Sigmoid colon (tissue), 7 donors: Measurements from ENCODE around the gene HORMAD2. TPM values are rescaled to one million over a fixed set of nuclear protein-coding genes. Genes with fewer than 3 reads are reported as not detected.

Source experiments
- DNase-seq: peaks from one replicate; pipeline ENCODE4 v3.0.0-alpha.2; 2019
- H3K27ac ChIP-seq, 4 donors: fragments of 200-600 bp; sonication (generic); one replicate each; pipeline ENCODE4 v1.5.1; 2016 to 2019; ENCODE audit warnings: mild to moderate bottlenecking in 1 of 4
- H3K27me3 ChIP-seq, 3 donors: fragments of 200-600 bp; sonication (generic); one replicate each; pipeline ENCODE4 v1.5.1; 2019; ENCODE audit warnings: mild to moderate bottlenecking in 1 of 3
- H3K36me3 ChIP-seq, 4 donors: fragments of 200-600 bp; sonication (generic); one replicate each; pipeline ENCODE4 v1.5.1; 2016 to 2019
- H3K4me1 ChIP-seq, 4 donors: fragments of 200-600 bp; sonication (generic); one replicate each; pipeline ENCODE4 v1.5.1; 2017 to 2019
- H3K4me3 ChIP-seq, 4 donors: fragments of 200-600 bp; sonication (generic); one replicate each; pipeline ENCODE4 v1.5.1; 2017 to 2019; ENCODE audit warnings: mild to moderate bottlenecking in 2 of 4, moderate library complexity in 1 of 4
- H3K9me3 ChIP-seq, 4 donors: fragments of 200-600 bp in 3 of 4; sonication (generic) in 3 of 4; one replicate each; pipeline versions ENCODE4 v1.5.1 to v1.6.1; 2013 to 2019
- EP300 ChIP-seq, 4 donors: sonication (generic); formaldehyde crosslinking; IDR thresholded peaks; one replicate each; pipeline ENCODE4 v1.6.1; 2017; ENCODE audit warnings: antibody characterized with exemption in 4 of 4
- POLR2A ChIP-seq, 2 donors: fragments of 450-650 bp; IDR thresholded peaks; one replicate each; pipeline ENCODE4 v1.6.1; 2016; ENCODE audit warnings: antibody characterized with exemption in 2 of 2, mild to moderate bottlenecking in 2 of 2, moderate library complexity in 2 of 2
- POLR2AphosphoS5 ChIP-seq, 4 donors: sonication (generic); formaldehyde crosslinking; IDR thresholded peaks; one replicate each; pipeline ENCODE4 v1.6.1; 2017; ENCODE audit warnings: antibody characterized with exemption in 4 of 4
- WGBS, 2 donors: extraction: QIAGEN DNeasy Blood & Tissue Kit; methylation state at CpG; one replicate each; pipeline ENCODE4 v1.1.7; 2013; 5-methylcytosine and 5-hydroxymethylcytosine counted together
- intact Hi-C: fragments of 100-400 bp; cut with DNase I; formaldehyde crosslinking; loops from one replicate; pipeline ENCODE4 v1.15.1; 2023
- polyA plus RNA-seq, 3 donors: library from polyadenylated mRNA; stranded (reverse); fragments of 200-250 nt; gene quantifications; one replicate each; pipeline ENCODE4 v1.2.3, GENCODE V29; 2013
- total RNA-seq, 4 donors: library from RNA; depleted of rRNA; stranded (reverse); fragments of >200 nt; gene quantifications; one replicate each; pipeline ENCODE4 v1.1.0, GENCODE V29; 2016
- TF ChIP-seq, protein P1 (sequence below), 4 experiments: fragments of 450-650 bp in 3 of 4; fragments of 200-600 bp in 1 of 4; IDR thresholded peaks; one replicate each; pipeline ENCODE4 v1.5.1; 2016 to 2019; ENCODE audit warnings: antibody characterized with exemption in 4 of 4, mild to moderate bottlenecking in 3 of 4, moderate library complexity in 2 of 4
- donor health status: healthy with polysubstance abuse.
- donor health status: Bipolar disorder and iron deficiency.
- donor health status: healthy.

The HORMAD2 gene
- total and polyA plus RNA-seq, 7 donors, result not detected

DNA sequence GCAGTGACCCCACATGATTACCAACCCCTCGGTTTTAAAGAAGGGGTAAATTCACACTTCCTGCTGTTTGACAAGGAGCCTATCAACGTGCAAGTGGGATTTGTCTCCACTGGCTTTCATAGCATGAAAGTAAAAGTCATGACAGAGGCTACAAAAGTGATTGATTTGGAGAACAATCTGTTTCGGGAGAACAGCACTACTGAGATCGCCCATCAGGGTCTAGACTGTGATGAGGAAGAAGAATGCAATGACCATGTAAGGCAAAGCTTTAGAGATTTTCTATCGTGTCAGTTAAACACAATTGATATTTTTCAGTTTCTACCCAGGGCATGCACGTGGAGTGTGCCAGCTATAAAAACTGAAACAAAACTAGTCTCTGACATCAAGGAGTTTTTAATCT, 41.7 kb downstream of the HORMAD2 start:
- no peak overlapping the region for H3K4me3 ChIP-seq
- no peaks in the 10 kb centered on the region for H3K36me3 ChIP-seq
- H3K9me3 ChIP-seq, result no peaks in the 10 kb centered on the region
- TF ChIP-seq EP300 (IDR thresholded peaks at IDR 0.05) (no peak), POLR2A (IDR thresholded peaks at IDR 0.05) (no peak)
- TF ChIP-seq, protein P1, sequence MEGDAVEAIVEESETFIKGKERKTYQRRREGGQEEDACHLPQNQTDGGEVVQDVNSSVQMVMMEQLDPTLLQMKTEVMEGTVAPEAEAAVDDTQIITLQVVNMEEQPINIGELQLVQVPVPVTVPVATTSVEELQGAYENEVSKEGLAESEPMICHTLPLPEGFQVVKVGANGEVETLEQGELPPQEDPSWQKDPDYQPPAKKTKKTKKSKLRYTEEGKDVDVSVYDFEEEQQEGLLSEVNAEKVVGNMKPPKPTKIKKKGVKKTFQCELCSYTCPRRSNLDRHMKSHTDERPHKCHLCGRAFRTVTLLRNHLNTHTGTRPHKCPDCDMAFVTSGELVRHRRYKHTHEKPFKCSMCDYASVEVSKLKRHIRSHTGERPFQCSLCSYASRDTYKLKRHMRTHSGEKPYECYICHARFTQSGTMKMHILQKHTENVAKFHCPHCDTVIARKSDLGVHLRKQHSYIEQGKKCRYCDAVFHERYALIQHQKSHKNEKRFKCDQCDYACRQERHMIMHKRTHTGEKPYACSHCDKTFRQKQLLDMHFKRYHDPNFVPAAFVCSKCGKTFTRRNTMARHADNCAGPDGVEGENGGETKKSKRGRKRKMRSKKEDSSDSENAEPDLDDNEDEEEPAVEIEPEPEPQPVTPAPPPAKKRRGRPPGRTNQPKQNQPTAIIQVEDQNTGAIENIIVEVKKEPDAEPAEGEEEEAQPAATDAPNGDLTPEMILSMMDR (IDR thresholded peaks at IDR 0.05), result no peak
- no peak overlapping the region for H3K27ac ChIP-seq
- H3K27me3 ChIP-seq, result peaks cover 0 to 4% (median 0%) of the 10 kb centered on the region in 3 donors
- DNase-seq, result no peak
- no peaks in the 10 kb centered on the region for H3K4me1 ChIP-seq
- WGBS, 2 donors, result 48 to 52% methylated on average over 6 of the region's 6 CpGs
- intact Hi-C loops, result no loop called here

DNA sequence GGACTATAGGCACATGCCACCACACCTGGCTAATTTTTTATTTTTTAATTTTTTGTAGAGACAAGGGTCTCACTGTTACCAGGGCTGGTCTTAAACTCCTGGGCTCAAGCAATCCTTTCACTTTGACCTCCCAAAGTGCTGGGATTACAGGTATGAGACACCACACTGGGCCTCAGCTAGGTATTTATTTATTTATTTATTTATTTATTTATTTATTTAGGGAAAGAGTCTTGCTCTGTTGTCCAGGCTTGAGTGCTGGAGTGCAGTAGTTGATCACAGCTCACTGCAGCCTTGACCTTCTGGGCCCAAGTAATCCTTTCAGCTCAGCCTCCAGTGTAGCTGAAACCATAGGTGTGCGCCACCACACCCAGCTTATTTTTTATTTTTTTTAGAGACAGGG, 43.2 kb downstream of the HORMAD2 start:
- no peaks in the 10 kb centered on the region for H3K9me3 ChIP-seq
- intact Hi-C loops, result no loop called here
- DNase-seq, result no peak

DNA sequence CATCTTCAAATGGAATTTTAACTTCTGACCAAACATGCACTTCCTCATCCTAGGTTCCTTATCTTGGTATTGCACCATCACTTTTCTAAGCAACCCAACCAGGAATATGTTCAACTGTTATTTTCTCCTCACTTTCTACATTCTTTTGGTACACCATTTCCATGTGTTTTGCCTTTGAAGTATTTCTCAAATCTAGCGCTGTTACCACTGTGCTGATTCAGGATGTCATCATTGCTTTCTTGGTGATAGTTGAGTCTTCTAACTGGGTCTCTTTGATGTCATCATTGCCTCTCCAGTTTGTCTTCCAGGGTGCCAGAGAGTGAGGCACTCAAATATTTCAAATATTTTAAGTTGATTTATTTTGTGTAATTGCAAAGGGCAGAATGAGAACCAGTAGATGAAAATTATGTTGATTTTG, 47.5 kb downstream of the HORMAD2 start:
- TF ChIP-seq, protein P1 (IDR thresholded peaks at IDR 0.05), result no peak
- no peak for TF ChIP-seq POLR2A (IDR thresholded peaks at IDR 0.05)
- no peak for TF ChIP-seq EP300 (IDR thresholded peaks at IDR 0.05)
- Histone ChIP-seq H3K27me3 (no peaks in the 10 kb centered on the region), H3K27ac (no peak overlapping the region), H3K36me3 (no peaks in the 10 kb centered on the region), H3K9me3 (no peaks in the 10 kb centered on the region), H3K4me3 (no peak overlapping the region), H3K4me1 (no peaks in the 10 kb centered on the region)
- 85 to 94% methylated on average over 1 of the region's 1 CpG for WGBS, 2 donors
- intact Hi-C loops, result no loop called here
- no peak for DNase-seq

More for the DNA sequence above, 43.2 kb downstream of the HORMAD2 start:
- peaks cover 0 to 4% (median 0%) of the 10 kb centered on the region in 3 donors for H3K27me3 ChIP-seq
- TF ChIP-seq EP300 (IDR thresholded peaks at IDR 0.05) (no peak), POLR2AphosphoS5 (IDR thresholded peaks at IDR 0.05) (no peak), POLR2A (IDR thresholded peaks at IDR 0.05) (no peak)
- TF ChIP-seq, protein P1 (IDR thresholded peaks at IDR 0.05), result no peak
- WGBS, 2 donors, result 93 to 98% methylated on average over 1 of the region's 1 CpG
- H3K4me1 ChIP-seq, result no peaks in the 10 kb centered on the region
- no peak overlapping the region for H3K4me3 ChIP-seq
- H3K27ac ChIP-seq, result no peak overlapping the region
- no peaks in the 10 kb centered on the region for H3K36me3 ChIP-seq

DNA sequence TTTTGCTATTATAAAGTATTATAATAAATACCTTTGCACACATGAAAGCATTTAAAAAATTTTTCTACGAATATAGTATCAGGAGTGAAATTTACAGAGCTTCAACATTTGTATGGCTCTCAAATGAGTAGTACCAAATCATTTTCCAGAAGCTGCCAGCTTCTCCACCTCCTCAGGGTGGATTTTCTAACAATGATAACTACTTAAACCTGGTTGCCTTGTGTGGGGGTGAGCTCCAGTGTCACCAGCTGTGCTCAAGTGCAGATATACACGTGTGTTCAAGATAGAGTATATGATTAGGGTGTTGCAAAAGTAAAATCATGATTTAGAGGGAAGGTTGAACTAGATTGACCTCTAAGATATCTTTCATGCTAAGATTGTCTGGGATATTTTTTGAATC, 48.2 kb downstream of the HORMAD2 start:
- DNase-seq, result no peak
- Histone ChIP-seq H3K9me3 (no peaks in the 10 kb centered on the region), H3K4me3 (no peak overlapping the region), H3K27ac (no peak overlapping the region), H3K27me3 (no peaks in the 10 kb centered on the region), H3K36me3 (no peaks in the 10 kb centered on the region), H3K4me1 (no peaks in the 10 kb centered on the region)
- intact Hi-C loops, result no loop called here
- WGBS, 2 donors, result 67 to 85% methylated on average over 2 of the region's 2 CpGs
- TF ChIP-seq, protein P1 (IDR thresholded peaks at IDR 0.05), result no peak
- no peak for TF ChIP-seq POLR2AphosphoS5 (IDR thresholded peaks at IDR 0.05)
- TF ChIP-seq EP300 (IDR thresholded peaks at IDR 0.05), result no peak
- no peak for TF ChIP-seq POLR2A (IDR thresholded peaks at IDR 0.05)

DNA sequence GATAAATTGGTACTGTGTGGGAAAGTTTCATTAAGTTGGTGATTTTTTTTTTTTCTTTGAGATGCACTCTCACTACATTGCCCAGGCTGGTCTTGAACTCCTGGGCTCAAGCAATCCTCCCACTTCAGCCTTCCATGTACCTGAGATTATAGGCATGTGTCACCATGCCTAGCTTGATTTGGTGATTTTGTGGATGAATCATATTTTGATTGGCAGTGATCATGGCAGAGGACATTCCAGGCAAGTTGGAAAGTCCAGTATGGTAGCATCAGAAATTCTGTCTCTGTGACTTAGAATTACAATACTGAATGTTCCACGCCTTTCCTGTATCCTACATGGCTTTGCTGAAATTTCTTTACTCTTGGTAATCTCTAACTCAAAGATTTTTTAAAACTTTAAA, 49.4 kb downstream of the HORMAD2 start:
- no peaks in the 10 kb centered on the region for H3K9me3 ChIP-seq
- H3K4me1 ChIP-seq, result no peaks in the 10 kb centered on the region
- WGBS, 2 donors, result 92 to 97% methylated on average over 1 of the region's 1 CpG
- no peaks in the 10 kb centered on the region for H3K27me3 ChIP-seq
- H3K4me3 ChIP-seq, result no peak overlapping the region
- no peaks in the 10 kb centered on the region for H3K36me3 ChIP-seq
- TF ChIP-seq POLR2A (IDR thresholded peaks at IDR 0.05), result no peak
- TF ChIP-seq POLR2AphosphoS5 (IDR thresholded peaks at IDR 0.05), result no peak
- no peak for TF ChIP-seq EP300 (IDR thresholded peaks at IDR 0.05)
- TF ChIP-seq, protein P1 (IDR thresholded peaks at IDR 0.05), result no peak
- no peak overlapping the region for H3K27ac ChIP-seq
- intact Hi-C loops, result no loop called here
- DNase-seq, result no peak
